Endometrial microvascular endothelial cells (primary cell): ENCODE measurements around the gene OPN4. TPM values are rescaled to one million over a fixed set of nuclear protein-coding genes. Genes with fewer than 3 reads are reported as not detected.

Experiments used
- in situ Hi-C: cut with HindIII; loops from 2 replicates; pipeline ENCODE4 v1.10.0; 2017; ENCODE audit warnings: low sequenced_read_pairs, low pct_unique_long_range_greater_than_20kb; ENCODE audit errors: inconsistent ontology term
- total RNA-seq: library from RNA; depleted of rRNA; stranded (reverse); fragments of >200 nt; gene quantifications from one replicate; pipeline ENCODE4 v1.2.3, GENCODE V29; 2015; ENCODE audit errors: inconsistent ontology term

OPN4 gene
- total RNA-seq, 1 donor from 2014 or later: not detected

DNA sequence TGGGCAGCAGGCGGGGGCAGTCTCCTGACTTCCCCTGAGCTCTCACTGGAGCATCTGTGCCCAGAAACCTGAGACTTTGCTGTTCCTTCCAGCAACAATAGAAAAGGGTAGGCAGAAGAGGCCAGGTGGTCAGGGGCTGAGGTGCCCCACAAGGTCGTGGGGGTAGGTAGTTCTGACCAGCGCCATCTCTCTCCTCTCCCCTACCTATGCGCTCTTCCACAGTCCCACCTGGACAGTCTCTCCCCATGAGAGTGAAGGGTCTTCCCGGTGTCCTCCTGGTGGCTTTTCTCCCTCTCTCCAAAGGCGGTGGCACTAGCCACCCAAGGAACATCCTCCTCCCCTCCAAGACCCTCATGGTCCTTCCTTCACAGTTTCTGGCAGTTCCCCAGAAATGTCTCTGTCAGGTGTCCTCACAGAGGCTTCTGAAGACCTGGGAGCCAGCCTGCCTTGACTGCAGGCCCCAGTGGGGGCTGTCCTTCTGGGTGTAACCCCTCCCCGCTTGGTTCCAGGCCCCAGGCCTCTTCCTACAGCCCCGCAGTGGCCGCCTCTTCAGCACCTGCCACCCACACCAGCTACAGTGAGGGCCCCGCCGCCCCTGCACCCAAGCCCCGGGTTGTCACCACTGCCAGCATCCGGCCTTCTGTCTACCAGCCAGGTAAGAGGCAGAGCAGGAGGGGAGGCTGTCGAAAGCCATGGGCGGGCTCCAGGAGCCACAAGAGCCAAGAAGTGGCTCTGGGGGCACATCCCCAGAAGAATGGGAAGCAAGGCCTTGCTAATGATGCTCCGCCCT is 55.2 kb downstream of the OPN4 start:
- in situ Hi-C loops: no loop called here

GRCh38 chr10:86710987-86711512 is 56.7 kb downstream of the OPN4 start:
- in situ Hi-C loops: no loop called here

DNA sequence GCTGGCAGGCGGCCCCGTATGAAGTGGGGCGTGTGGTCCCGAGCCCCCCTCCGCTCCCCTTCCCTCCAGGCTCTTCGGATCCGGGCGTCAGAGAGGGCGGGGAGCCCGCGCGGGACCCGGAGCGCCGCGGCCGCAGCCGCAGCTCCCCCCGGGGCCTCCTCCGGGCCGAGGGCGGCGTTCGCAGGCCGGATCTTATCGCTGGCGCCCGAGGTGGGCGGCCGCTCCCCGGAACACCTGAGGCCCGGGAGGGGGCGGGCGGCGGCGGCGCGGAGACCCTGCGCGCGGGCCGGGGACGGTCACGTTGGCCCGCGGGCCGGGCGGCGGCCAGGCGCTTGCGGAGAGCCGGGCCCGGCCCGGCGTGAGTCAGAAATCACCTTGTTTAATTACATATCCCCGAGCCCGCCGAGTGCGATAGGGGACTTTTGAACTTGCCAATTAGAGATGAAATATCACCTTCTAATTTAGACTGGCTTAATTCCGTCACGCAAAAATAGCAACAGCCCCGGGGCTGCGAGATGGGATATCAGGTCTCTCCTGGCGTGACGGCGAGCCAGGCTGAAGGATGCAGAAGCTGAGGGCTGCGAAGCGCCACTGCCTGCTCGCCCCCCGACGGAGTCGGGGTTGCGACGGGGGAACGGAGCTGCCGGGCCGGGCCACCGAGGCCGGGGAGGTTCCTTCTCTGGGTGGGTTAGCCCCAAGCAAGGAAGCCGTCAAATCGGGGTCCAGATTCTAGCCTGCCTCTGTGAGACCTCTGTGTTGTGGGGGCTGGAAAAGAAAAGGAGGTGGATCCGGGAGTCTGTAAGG is 57.4 kb downstream of the OPN4 start:
- in situ Hi-C loops: no loop called here

- in situ Hi-C loops: no loop called here
These were observed 58.0 kb downstream of the OPN4 start for GRCh38 chr10:86712317-86712707.

GRCh38 chr10:86715156-86715795 is 60.9 kb downstream of the OPN4 start:
- in situ Hi-C loops: no loop called here

DNA sequence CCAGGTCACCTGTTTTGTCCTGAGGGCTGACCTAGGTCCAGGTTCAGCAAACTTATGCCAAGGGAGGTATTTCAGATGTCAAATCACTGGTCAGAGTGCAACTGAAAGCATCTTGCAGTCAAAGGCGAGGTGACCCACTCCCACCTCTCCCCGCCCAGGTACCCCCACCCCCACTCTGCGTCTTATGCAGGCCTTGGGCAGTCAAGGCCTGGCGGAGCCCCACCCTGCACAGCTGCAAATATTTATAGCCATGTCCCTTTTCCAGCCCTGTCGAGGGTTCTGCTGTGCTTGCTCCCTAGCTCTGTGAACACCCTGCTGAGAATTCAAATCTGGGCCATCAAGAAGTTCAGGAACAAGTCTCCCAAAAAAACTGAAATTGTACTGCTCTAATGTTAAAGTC is 61.5 kb downstream of the OPN4 start:
- in situ Hi-C loops: no loop called here

Other genes starting within 250 kb of the OPN4 start
- gene WAPL, start 132.8 kb upstream of the OPN4 start, total RNA-seq: 31.8 TPM
- gene LDB3, start 14.0 kb downstream of the OPN4 start, total RNA-seq: not detected
- gene BMPR1A, start 102.1 kb downstream of the OPN4 start, total RNA-seq: 0.28 TPM